Neural progenitor cell (in vitro differentiated cells): Measurements from ENCODE around the gene RRBP1.

Experiments
- CTCF ChIP-seq: fragments of 200-600 bp; sonication (generic); IDR thresholded peaks from 2 replicates; pipeline ENCODE4 v1.5.1; 2017; ENCODE audit warnings: antibody characterized with exemption, mild to moderate bottlenecking
- EZH2 ChIP-seq: fragments of 200-600 bp; sonication (generic); IDR thresholded peaks from 2 replicates; pipeline ENCODE4 v1.6.1; 2017; ENCODE audit warnings: antibody characterized with exemption, mild to moderate bottlenecking, moderate library complexity
- EZH2phosphoT487 ChIP-seq: fragments of 200-600 bp; sonication (generic); IDR thresholded peaks from 2 replicates; pipeline ENCODE4 v1.6.1; 2017; ENCODE audit warnings: antibody characterized with exemption

- TF ChIP-seq CTCF, result no peak
- no peak for TF ChIP-seq EZH2
- TF ChIP-seq EZH2phosphoT487, result no peak
Measured at GRCh38 chr20:17618673-17619013, 63.4 kb downstream of the RRBP1 start.
